Epithelial cell of umbilical artery (primary cell): ENCODE measurements around the gene TMPRSS13. TPM values are rescaled to one million over a fixed set of nuclear protein-coding genes. Genes with fewer than 3 reads are reported as not detected.

Source experiments
- total RNA-seq: library from RNA; depleted of rRNA; stranded (reverse); fragments of >200 nt; gene quantifications from 2 replicates; pipeline ENCODE4 v1.2.3, GENCODE V29; 2014

The TMPRSS13 gene
- total RNA-seq = not detected in 2 replicates

DNA sequence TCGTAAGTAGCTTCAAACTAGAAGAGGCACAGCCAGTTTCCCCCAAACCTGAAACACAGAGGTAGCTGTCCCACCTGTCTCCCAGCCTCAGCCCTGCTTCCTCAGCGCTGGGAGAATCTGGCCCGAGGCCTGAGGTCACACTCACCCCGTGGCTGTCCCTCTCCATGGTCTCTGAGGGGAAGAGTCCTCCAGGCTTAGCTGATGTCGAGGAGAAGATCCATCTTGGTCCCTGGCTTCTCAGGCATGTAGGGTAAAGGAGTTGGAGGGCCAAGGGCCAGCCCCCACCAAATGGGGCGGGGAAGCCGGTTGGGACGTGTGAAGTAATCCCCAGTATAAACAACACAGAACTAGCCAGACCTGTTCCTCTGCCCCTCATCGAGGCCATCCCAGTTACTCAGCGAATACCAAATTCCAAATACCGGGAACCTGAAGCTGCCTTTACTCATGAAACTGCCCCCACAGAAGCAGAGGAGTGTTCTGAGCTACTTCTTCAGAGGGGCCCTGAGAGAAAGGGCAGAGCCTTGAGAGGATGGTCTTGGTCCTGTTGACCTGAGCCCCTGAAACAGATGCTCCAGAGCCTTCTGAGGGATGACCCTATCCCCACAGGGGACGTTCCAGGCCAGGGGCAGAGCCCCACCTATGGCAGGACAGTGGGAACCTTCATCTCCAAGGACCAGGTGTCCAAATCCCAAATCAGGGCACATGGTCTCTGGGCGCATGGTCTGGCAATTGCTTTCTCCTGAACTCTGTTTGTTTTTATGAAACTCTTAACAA is at the start of gene TMPRSS13:
TMPRSS13 (minus strand) TSS at position 261 of the 774 bp plus-strand sequence; CDS start at position 166, 95 bp downstream.

DNA sequence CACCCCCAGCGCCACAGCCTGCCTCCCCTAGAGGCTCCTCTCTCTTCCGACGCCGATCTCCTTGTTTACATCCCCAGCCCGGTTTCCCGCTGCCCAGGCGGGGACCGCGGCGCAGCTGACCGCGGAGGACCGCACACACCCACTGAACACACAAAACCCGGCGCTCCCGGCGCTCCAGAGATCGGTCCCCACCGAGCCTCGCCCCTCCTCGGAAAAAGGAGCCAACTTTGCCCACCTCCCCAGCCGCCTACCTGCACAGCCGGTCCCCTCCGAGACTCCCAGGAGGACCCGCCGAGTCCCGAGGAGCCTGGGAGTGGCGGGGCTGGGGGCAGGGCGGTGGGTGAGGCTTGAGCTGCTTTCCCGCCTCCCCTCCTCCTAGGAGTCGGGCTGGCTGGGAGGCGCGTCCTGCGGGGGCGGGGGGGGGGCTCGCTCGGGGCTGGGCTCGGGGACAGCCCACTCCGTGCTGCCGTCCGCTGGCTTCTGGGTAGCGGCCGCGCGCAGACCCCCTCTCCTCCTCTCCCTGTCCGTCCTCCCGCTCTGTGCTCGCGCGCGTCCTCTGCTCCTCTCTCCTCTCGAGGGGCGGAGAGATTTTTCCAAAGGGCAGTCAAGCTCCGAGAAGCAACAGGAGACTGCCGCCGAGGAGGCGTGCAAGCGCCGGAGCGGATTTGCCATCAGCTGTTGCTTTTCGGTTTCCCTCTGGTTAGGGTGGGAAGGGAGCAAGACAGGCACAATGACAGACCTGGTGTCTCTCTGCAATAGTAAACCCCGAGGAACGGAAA is 52.7 kb downstream of the TMPRSS13 start, which contains the start of gene FXYD6:
FXYD6 (minus strand) TSS at position 318 of the 779 bp plus-strand sequence. CDS start 33,882 bp downstream, outside the sequence.

Other genes starting within 250 kb of the TMPRSS13 start
- gene DSCAML1, start 132.2 kb downstream of the TMPRSS13 start, total RNA-seq = not detected in 2 replicates
- gene FXYD2, start 104.7 kb downstream of the TMPRSS13 start, total RNA-seq = 0.65 and 0.76 TPM in 2 replicates
- gene FXYD6, start 52.7 kb downstream of the TMPRSS13 start, total RNA-seq = 0.32 TPM in 1 of 2 replicates, not detected in the other
- not detected in 2 replicates for gene IL10RA, start 57.0 kb upstream of the TMPRSS13 start, total RNA-seq
- not detected in 2 replicates for gene TMPRSS4, start 147.7 kb upstream of the TMPRSS13 start, total RNA-seq
- gene SMIM35, start 157.6 kb upstream of the TMPRSS13 start, total RNA-seq = not detected in 2 replicates
- gene SCN4B, start 223.4 kb upstream of the TMPRSS13 start, total RNA-seq = under 0.01 and 0.15 TPM in 2 replicates
- gene SCN2B, start 247.2 kb upstream of the TMPRSS13 start, total RNA-seq = not detected in 2 replicates